A673 (cell line): ENCODE data around the gene ID1. TPM values are rescaled to one million over a fixed set of nuclear protein-coding genes. Genes with fewer than 3 reads are reported as not detected.
"Not testable (repeated sequence)": the region's sequence is repeated elsewhere in the genome, so short reads cannot be mapped to it uniquely, and the experiment has no call there.

Experiments used
- BruUV-seq: library from RNA; stranded (reverse); fragments of 400-500 nt; replicated peaks from 2 replicates; lab custom pipeline; 2021; lab: Mats Ljungman, UMichigan
- CTCF ChIA-PET: fragments of 300-600 bp; sonication (Branson Sonifier 250); formaldehyde crosslinking; loops from one replicate; lab custom pipeline; 2022; ENCODE audit warnings: antibody characterized with exemption; lab: Charles Lee
- POLR2A ChIA-PET: fragments of 300-600 bp; sonication (Branson Sonifier 250); formaldehyde crosslinking; loops from one replicate; lab custom pipeline; 2022; ENCODE audit warnings: antibody characterized with exemption; ENCODE audit not compliant: low non-redundant PET; lab: Charles Lee
- DNase-seq: peaks from one replicate; pipeline ENCODE4 v3.0.0-alpha.2; 2015; ENCODE audit warnings: low spot score
- H3K27ac ChIP-seq: fragments of 200-600 bp; sonication (generic); 2 replicates; pipeline ENCODE4 v1.5.1; 2016; ENCODE audit warnings: mixed run types, low read depth, mild to moderate bottlenecking, mixed read lengths, antibody characterized with exemption, low read length; ENCODE audit not compliant: poor library complexity, severe bottlenecking
- H3K27me3 ChIP-seq: fragments of 200-600 bp; sonication (generic); replicated peaks from 2 replicates; pipeline ENCODE4 v1.6.1; 2017; ENCODE audit warnings: mixed run types, low read depth, mild to moderate bottlenecking, mixed read lengths, antibody characterized with exemption, low read length; ENCODE audit not compliant: insufficient read depth, poor library complexity
- H3K36me3 ChIP-seq: fragments of 200-600 bp; sonication (generic); 2 replicates; pipeline ENCODE4 v1.6.1; 2016; ENCODE audit warnings: mixed run types, mild to moderate bottlenecking, mixed read lengths, antibody characterized with exemption, low read length; ENCODE audit not compliant: insufficient read depth, poor library complexity, severe bottlenecking
- H3K4me1 ChIP-seq: fragments of 200-600 bp; sonication (generic); 2 replicates; pipeline ENCODE4 v1.6.1; 2017; ENCODE audit warnings: mixed run types, mild to moderate bottlenecking, mixed read lengths, antibody characterized with exemption, low read length; ENCODE audit not compliant: insufficient read depth, poor library complexity, severe bottlenecking
- H3K4me3 ChIP-seq: fragments of 200-600 bp; sonication (generic); 2 replicates; pipeline ENCODE4 v1.5.1; 2016; ENCODE audit warnings: low read depth, mixed run types, mild to moderate bottlenecking, mixed read lengths, low read length; ENCODE audit not compliant: poor library complexity, severe bottlenecking
- H3K9me3 ChIP-seq: fragments of 200-600 bp; sonication (generic); 2 replicates; pipeline ENCODE4 v1.6.1; 2016; ENCODE audit warnings: mixed run types, low read depth, mild to moderate bottlenecking, mixed read lengths, antibody characterized with exemption, low read length; ENCODE audit not compliant: poor library complexity, severe bottlenecking
- CTCF ChIP-seq: fragments of 300-800, 200-600 bp; sonication (generic); conservative IDR thresholded peaks from 2 replicates; pipeline ENCODE4 v1.5.1; 2017; ENCODE audit warnings: low read depth, mild to moderate bottlenecking, antibody characterized with exemption, low read length, moderate library complexity, mixed read lengths
- EZH2 ChIP-seq: fragments of 200-600 bp; sonication (generic); IDR thresholded peaks from 2 replicates; pipeline ENCODE4 v1.6.1; 2017; ENCODE audit warnings: borderline replicate concordance, low read depth, mild to moderate bottlenecking, mixed read lengths, antibody characterized with exemption, low read length; ENCODE audit not compliant: poor library complexity, severe bottlenecking
- intact Hi-C: fragments of 100-400 bp; cut with micrococcal nuclease; formaldehyde crosslinking; loops from one replicate; pipeline ENCODE4 v1.10.0; 2022; ENCODE audit not compliant: unreplicated experiment
- total RNA-seq: library from RNA; stranded (reverse); gene quantifications from 2 replicates; pipeline ENCODE4 v1.2.3, GENCODE V29; 2021

Gene ID1
- total RNA-seq, 1 experiment from 2014 or later, result 39.3 TPM

GRCh38 chr20:31573555-31574321 lies 31.4 kb upstream of the ID1 start:
- ChIA-PET CTCF (interaction anchor here (0.7 to 2.9 kb wide), 8 partner anchors 11 to 60 kb away, joined by 3 to 45 read pairs (median 6); partner anchors contain the start of gene ID1), POLR2A (interaction anchor here (0.5 to 1.1 kb wide), 5 partner anchors 18 to 80 kb away, joined by 3 to 23 read pairs (median 7); partner anchors contain the start of gene ID1)
- Histone ChIP-seq H3K4me1 (peaks cover 20% of the 10 kb centered on the region), H3K27me3 (no peaks in the 10 kb centered on the region), H3K9me3 (no peaks in the 10 kb centered on the region), H3K4me3 (peak overlapping the region; percentile 51), H3K36me3 (peaks cover 7% of the 10 kb centered on the region), H3K27ac (peak overlapping the region; percentile 94)
- intact Hi-C loops, result no loop called here
- TF ChIP-seq CTCF (no peak), EZH2 (no peak)
- TSS peak; percentile 80 for BruUV-seq
- DNase-seq, result no peak

- H3K27ac ChIP-seq, BruUV-seq, H3K36me3 ChIP-seq, POLR2A ChIA-PET, intact Hi-C loops, DNase-seq, H3K4me3 ChIP-seq, H3K27me3 ChIP-seq, H3K9me3 ChIP-seq: not testable (repeated sequence)
- CTCF ChIA-PET, result interaction anchor here (1.4 to 2.9 kb wide), 2 partner anchors 12 to 59 kb away, joined by 4 to 32 read pairs; no protein-coding TSS in a partner anchor
- peaks cover 20% of the 10 kb centered on the region for H3K4me1 ChIP-seq
These were observed 30.1 kb upstream of the ID1 start for GRCh38 chr20:31574986-31575385.

- Histone ChIP-seq H3K9me3 (no peaks in the 10 kb centered on the region), H3K27ac (no peak overlapping the region), H3K4me1 (peaks cover 20% of the 10 kb centered on the region), H3K27me3 (no peaks in the 10 kb centered on the region), H3K36me3 (no peaks in the 10 kb centered on the region), H3K4me3 (no peak overlapping the region)
- BruUV-seq, result no TSS peak
- POLR2A ChIA-PET, result no interaction called here
- intact Hi-C loops, result no loop called here
- CTCF ChIA-PET, result no interaction called here
- DNase-seq, result no peak
- TF ChIP-seq EZH2 (no peak), CTCF (no peak)
These were observed 28.3 kb upstream of the ID1 start for GRCh38 chr20:31576751-31577150.
